Peyer's patch (tissue), 4 donors: ENCODE data around the gene IST1. TPM values are rescaled to one million over a fixed set of nuclear protein-coding genes. Genes with fewer than 3 reads are reported as not detected.
"Not testable (repeated sequence)": the region's sequence is repeated elsewhere in the genome, so short reads cannot be mapped to it uniquely, and the experiment has no call there.

Experiments used
- DNase-seq, 3 donors: peaks; one replicate each; pipeline ENCODE4 v3.0.0-alpha.2; 2017 to 2019
- H3K27ac ChIP-seq, 4 donors: fragments of 200-600 bp; sonication (generic); one replicate each; pipeline ENCODE4 v1.5.1; 2016 to 2019
- H3K27me3 ChIP-seq, 2 donors: fragments of 200-600 bp; sonication (generic); one replicate each; pipeline ENCODE4 v1.5.1; 2019
- H3K36me3 ChIP-seq, 3 donors: fragments of 200-600 bp; sonication (generic); one replicate each; pipeline ENCODE4 v1.5.1; 2016 to 2019
- H3K4me1 ChIP-seq, 4 donors: fragments of 200-600 bp; sonication (generic); one replicate each; pipeline ENCODE4 v1.5.1; 2016 to 2019
- H3K4me3 ChIP-seq, 4 donors: fragments of 200-600 bp; sonication (generic); 1 replicate in 3 of 4; 2 replicates in 1 of 4; pipeline ENCODE4 v1.5.1; 2016 to 2019; ENCODE audit warnings: mild to moderate bottlenecking in 1 of 4
- H3K9me3 ChIP-seq, 4 donors: fragments of 200-600 bp; sonication (generic); one replicate each; pipeline ENCODE4 v1.5.1; 2016 to 2019; ENCODE audit warnings: mild to moderate bottlenecking in 1 of 4
- POLR2A ChIP-seq, 2 donors: fragments of 450-650 bp; IDR thresholded peaks; one replicate each; pipeline ENCODE4 v1.5.1; 2017; ENCODE audit warnings: antibody characterized with exemption in 2 of 2, mild to moderate bottlenecking in 2 of 2, moderate library complexity in 2 of 2
- total RNA-seq, 4 donors: library from RNA; depleted of rRNA; stranded (reverse); fragments of >200 nt; gene quantifications; one replicate each; pipeline ENCODE4 v1.1.0, GENCODE V29; 2016
- TF ChIP-seq, protein P1 (sequence below), 6 experiments: fragments of 450-650 bp in 4 of 6; fragments of 200-600 bp in 2 of 6; sonication (generic) in 1 of 6; IDR thresholded peaks; one replicate each; pipeline ENCODE4 v1.5.1; 2017 to 2019; ENCODE audit warnings: antibody characterized with exemption in 6 of 6, mild to moderate bottlenecking in 3 of 6, moderate library complexity in 1 of 6

The IST1 gene
- total RNA-seq, 4 donors from 2014 or later, result 228 to 274 (median 261) TPM

DNA sequence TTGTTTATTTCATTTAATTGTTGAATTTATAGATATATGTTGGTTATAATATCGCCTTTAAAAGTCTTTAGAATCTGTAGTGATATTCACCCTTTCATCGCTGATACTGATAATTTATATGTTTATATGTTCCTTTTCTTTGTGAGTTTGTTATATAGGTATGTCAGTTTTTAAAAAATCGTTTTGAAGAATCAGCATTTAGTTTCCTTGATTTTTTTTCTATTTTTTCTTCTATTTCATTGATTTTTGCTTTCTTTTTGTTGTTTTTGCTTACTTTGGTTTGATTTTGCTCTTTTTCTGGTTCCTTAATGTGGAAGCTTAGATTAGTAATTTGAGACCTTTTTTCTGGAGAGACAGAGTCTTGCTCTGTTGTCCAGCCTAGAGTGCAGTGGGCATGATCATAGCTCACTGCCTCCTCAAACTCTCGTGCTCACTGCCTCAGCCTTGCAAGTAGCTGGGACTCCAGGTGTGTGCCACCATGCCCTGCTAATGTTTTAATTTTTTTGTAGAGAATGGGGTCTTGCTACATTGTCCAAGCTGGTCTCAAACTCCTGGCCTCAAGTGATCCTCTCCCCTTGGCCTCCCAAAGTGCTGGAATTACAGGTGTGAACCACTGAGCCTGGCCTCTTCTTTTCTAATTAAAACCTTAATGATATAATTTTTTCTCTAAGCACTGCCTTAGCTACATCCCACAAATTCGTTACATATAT lies 7.5 kb downstream of the IST1 start:
- Histone ChIP-seq H3K27ac (no peak overlapping the region), H3K36me3 (no peaks in the 10 kb centered on the region), H3K27me3 (no peaks in the 10 kb centered on the region), H3K4me1 (peaks cover 0 to 44% (median 11%) of the 10 kb centered on the region in 4 donors), H3K9me3 (no peaks in the 10 kb centered on the region), H3K4me3 (no peak overlapping the region)
- no peak for DNase-seq
- TF ChIP-seq, protein P1, sequence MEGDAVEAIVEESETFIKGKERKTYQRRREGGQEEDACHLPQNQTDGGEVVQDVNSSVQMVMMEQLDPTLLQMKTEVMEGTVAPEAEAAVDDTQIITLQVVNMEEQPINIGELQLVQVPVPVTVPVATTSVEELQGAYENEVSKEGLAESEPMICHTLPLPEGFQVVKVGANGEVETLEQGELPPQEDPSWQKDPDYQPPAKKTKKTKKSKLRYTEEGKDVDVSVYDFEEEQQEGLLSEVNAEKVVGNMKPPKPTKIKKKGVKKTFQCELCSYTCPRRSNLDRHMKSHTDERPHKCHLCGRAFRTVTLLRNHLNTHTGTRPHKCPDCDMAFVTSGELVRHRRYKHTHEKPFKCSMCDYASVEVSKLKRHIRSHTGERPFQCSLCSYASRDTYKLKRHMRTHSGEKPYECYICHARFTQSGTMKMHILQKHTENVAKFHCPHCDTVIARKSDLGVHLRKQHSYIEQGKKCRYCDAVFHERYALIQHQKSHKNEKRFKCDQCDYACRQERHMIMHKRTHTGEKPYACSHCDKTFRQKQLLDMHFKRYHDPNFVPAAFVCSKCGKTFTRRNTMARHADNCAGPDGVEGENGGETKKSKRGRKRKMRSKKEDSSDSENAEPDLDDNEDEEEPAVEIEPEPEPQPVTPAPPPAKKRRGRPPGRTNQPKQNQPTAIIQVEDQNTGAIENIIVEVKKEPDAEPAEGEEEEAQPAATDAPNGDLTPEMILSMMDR (IDR thresholded peaks at IDR 0.05), result no peak
- TF ChIP-seq POLR2A (IDR thresholded peaks at IDR 0.05), result no peak

DNA sequence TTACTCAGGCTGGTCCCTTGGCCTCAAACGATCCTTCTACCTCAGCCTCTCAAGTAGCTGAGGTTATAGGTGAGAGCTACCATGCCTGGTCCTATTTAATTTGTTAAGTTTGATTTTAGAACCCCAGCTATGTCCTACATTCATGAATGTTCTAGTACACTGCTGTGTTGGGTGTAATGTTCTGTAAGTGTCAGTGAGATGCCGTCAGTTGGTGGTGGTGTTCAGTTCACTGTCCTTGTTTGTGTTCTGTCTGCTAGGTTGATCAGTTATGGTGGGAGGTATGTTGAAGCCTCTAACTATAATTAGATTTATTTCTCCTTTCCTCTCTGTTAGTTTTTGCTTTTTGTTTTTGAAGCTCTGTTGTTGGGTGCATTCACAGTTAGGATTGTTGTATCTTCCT lies 8.3 kb downstream of the IST1 start:
- no peaks in the 10 kb centered on the region for H3K27me3 ChIP-seq
- no peak for DNase-seq
- H3K36me3 ChIP-seq, result no peaks in the 10 kb centered on the region
- peaks cover 0 to 44% (median 10%) of the 10 kb centered on the region in 4 donors for H3K4me1 ChIP-seq
- no peaks in the 10 kb centered on the region for H3K9me3 ChIP-seq
- no peak overlapping the region for H3K27ac ChIP-seq
- no peak for TF ChIP-seq POLR2A (IDR thresholded peaks at IDR 0.05)
- TF ChIP-seq, protein P1 (IDR thresholded peaks at IDR 0.05), result no peak
- H3K4me3 ChIP-seq, result no peak overlapping the region

DNA sequence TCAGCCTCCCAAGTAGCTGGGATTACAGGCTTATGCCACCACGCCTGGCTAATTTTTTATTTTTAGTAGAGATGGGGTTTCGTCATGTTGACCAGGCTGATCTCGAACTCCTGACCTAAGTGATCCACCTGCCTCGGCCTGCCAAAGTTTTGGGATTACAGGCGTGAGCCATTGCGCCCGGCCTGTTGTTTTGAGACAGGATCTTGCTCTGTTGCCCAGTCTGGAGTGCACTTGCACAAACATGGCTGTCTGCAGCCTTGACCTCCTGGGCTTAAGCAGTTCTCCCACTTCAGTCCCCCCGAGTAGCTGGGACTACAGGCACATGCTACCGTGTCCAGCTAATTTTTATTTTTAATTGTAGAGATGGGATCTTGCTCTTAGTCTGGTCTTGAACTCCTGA lies 8.9 kb downstream of the IST1 start:
- no peaks in the 10 kb centered on the region for H3K36me3 ChIP-seq
- TF ChIP-seq, protein P1 (IDR thresholded peaks at IDR 0.05), result no peak
- TF ChIP-seq POLR2A (IDR thresholded peaks at IDR 0.05), result no peak
- H3K27me3 ChIP-seq, result no peaks in the 10 kb centered on the region
- DNase-seq, result no peak
- no peak overlapping the region for H3K4me3 ChIP-seq
- H3K27ac ChIP-seq, result no peak overlapping the region
- H3K9me3 ChIP-seq, result no peaks in the 10 kb centered on the region
- H3K4me1 ChIP-seq, result peaks cover 0 to 45% (median 9%) of the 10 kb centered on the region in 4 donors

DNA sequence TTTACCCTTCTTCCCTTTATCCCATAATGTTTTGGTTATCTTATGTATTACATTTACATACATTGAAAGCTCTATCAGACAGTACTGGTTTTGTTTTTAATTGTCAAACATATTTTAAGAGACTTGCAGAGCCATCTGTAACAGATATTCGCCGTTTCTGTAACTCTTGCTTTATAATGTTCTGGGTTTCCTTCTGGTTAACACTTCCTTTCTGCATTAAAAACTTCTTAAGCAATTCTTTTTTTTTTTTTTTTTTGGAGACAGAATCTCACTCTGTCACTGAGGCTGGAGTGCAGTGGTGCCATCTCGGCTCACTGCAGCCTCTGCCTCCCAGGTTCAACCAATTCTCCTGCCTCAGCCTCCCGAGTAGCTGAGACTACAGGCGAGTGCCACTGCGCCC lies 10.4 kb downstream of the IST1 start:
- DNase-seq, result not testable (repeated sequence)
- H3K4me1 ChIP-seq, result peaks cover 0 to 50% (median 7%) of the 10 kb centered on the region in 4 donors

DNA sequence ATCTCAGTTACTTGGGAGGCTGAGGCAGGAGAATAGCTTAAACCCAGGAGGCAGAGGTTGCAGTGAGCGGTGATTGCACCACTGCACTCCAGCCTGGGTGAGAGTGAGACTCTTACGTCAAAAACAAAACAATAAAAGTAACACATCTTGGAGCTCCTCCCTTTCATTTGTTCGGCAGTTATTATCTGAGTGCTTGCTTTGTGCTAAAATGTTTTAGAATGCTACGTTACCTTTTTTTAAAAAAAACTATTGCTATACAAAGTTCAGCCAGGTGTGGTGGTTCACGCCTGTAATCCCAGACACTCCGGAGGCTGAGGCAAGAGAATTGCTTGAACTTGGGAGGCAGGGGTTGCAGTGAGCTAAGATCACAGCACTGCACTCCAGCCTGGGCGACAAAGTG lies 15.8 kb downstream of the IST1 start:
- H3K36me3 ChIP-seq, result peaks cover 0 to 15% (median 0%) of the 10 kb centered on the region in 3 donors

More for the DNA sequence above, 10.4 kb downstream of the IST1 start:
- H3K4me3 ChIP-seq, H3K36me3 ChIP-seq, H3K27me3 ChIP-seq, H3K27ac ChIP-seq, H3K9me3 ChIP-seq: not testable (repeated sequence)

More for the DNA sequence above, 15.8 kb downstream of the IST1 start:
- no peaks in the 10 kb centered on the region for H3K27me3 ChIP-seq
- no peak for TF ChIP-seq POLR2A (IDR thresholded peaks at IDR 0.05)
- TF ChIP-seq, protein P1 (IDR thresholded peaks at IDR 0.05), result no peak
- H3K9me3 ChIP-seq, result no peaks in the 10 kb centered on the region
- DNase-seq, result no peak
- H3K27ac ChIP-seq, result peak overlapping the region in 1 of 4 donors; percentile 31
- peaks cover 0 to 58% (median 5%) of the 10 kb centered on the region in 4 donors for H3K4me1 ChIP-seq
- no peak overlapping the region for H3K4me3 ChIP-seq
